Gastroesophageal sphincter (tissue), 3 donors: Measurements from ENCODE around the gene AGBL2.

Source experiments
- EP300 ChIP-seq: sonication (generic); formaldehyde crosslinking; IDR thresholded peaks from one replicate; pipeline ENCODE4 v1.6.1; 2017; ENCODE audit warnings: antibody characterized with exemption, mild to moderate bottlenecking
- POLR2A ChIP-seq, 2 donors: fragments of 450-650 bp; IDR thresholded peaks; one replicate each; pipeline ENCODE4 v1.6.1; 2017; ENCODE audit warnings: antibody characterized with exemption in 2 of 2, mild to moderate bottlenecking in 2 of 2, moderate library complexity in 1 of 2
- POLR2AphosphoS5 ChIP-seq: sonication (generic); formaldehyde crosslinking; IDR thresholded peaks from one replicate; pipeline ENCODE4 v1.6.1; 2017; ENCODE audit warnings: antibody characterized with exemption
- TF ChIP-seq, protein P1 (sequence below), 4 experiments: fragments of 200-600 bp in 2 of 4; fragments of 450-650 bp in 2 of 4; sonication (generic) in 1 of 4; IDR thresholded peaks; one replicate each; pipeline ENCODE4 v1.5.1; 2017 to 2019; ENCODE audit warnings: antibody characterized with exemption in 4 of 4, mild to moderate bottlenecking in 2 of 4, moderate library complexity in 2 of 4

DNA sequence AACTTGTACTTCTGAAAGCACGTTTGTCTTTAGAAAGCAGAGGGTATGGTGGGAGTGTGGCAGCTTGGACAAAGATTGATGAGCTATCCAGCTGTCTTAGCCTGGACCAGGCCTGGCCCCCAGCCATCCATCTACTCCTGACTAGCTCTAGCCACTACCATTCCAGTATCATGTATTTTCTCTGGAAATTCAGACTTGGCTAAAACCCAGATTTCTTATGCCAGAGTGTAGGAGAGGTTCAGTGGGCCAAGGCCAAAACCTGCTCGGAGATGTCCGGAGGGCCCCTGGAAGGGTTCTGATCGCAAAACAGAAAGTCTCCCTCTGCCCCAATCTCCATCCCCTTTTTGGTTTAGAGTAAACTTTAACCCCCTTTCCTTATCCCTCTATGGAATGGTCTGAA lies 48.0 kb downstream of the AGBL2 start:
- TF ChIP-seq POLR2A (IDR thresholded peaks at IDR 0.05): no peak
- TF ChIP-seq, protein P1, sequence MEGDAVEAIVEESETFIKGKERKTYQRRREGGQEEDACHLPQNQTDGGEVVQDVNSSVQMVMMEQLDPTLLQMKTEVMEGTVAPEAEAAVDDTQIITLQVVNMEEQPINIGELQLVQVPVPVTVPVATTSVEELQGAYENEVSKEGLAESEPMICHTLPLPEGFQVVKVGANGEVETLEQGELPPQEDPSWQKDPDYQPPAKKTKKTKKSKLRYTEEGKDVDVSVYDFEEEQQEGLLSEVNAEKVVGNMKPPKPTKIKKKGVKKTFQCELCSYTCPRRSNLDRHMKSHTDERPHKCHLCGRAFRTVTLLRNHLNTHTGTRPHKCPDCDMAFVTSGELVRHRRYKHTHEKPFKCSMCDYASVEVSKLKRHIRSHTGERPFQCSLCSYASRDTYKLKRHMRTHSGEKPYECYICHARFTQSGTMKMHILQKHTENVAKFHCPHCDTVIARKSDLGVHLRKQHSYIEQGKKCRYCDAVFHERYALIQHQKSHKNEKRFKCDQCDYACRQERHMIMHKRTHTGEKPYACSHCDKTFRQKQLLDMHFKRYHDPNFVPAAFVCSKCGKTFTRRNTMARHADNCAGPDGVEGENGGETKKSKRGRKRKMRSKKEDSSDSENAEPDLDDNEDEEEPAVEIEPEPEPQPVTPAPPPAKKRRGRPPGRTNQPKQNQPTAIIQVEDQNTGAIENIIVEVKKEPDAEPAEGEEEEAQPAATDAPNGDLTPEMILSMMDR (IDR thresholded peaks at IDR 0.05): no peak
- no peak for TF ChIP-seq POLR2AphosphoS5
- TF ChIP-seq EP300: no peak
